ENCODE measurements around the gene TACC2. TPM values are rescaled to one million over a fixed set of nuclear protein-coding genes. Genes with fewer than 3 reads are reported as not detected.
A peak's percentile ranks its signal among the peaks of the same experiment; 100 is the strongest.

TACC2 gene
- total RNA-seq, 4 donors from 2014 or later = 95.9 to 122 (median 114) TPM

GRCh38 chr10:122277526-122278136 is 288.7 kb downstream of the TACC2 start:
- intact Hi-C loops (cut with DNase I) = no loop called here
- no peak for TF ChIP-seq POLR2A (IDR thresholded peaks at IDR 0.05)
- TF ChIP-seq CTCF (IDR thresholded peaks at IDR 0.05) = no peak
- Histone ChIP-seq H3K36me3 (no peaks in the 10 kb centered on the region), H3K27me3 (no peaks in the 10 kb centered on the region), H3K9me3 (no peaks in the 10 kb centered on the region), H3K4me1 (no peaks in the 10 kb centered on the region), H3K27ac (no peak overlapping the region), H3K4me3 (replicated peaks in 1 of 3) (no peak overlapping the region)
- 82 to 88% methylated on average over 10 of the region's 10 CpGs for WGBS, 2 donors
- DNase-seq = no peak

DNA sequence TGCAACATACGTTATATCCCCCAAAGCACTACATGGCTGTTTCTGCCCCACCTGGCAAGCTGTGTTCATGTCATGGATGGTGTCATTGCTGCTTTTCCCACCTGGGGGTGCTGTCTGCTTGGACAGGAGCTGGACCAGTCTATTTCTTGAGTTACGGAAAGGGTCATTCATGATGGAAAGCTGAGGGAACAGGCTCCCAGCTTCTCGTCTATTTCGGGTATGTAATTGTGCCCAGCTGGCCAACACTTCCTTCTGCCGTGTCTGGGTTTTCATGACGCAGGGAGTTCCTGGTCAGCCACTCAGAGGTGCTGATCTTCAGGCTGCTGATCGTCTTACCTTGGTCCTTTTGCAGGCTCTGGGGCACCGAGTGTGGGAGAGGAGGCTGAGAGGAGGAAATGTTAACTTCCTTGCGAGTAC is 290.8 kb downstream of the TACC2 start:
- no peaks in the 10 kb centered on the region for H3K4me1 ChIP-seq
- WGBS, 2 donors = 40 to 44% methylated on average over 9 of the region's 9 CpGs
- H3K27ac ChIP-seq = no peak overlapping the region
- H3K27me3 ChIP-seq = no peaks in the 10 kb centered on the region
- intact Hi-C loops (cut with DNase I) = no loop called here
- H3K36me3 ChIP-seq = no peaks in the 10 kb centered on the region
- peak; percentile 14 to 37 for DNase-seq
- H3K4me3 ChIP-seq (replicated peaks in 1 of 3) = no peak overlapping the region
- no peaks in the 10 kb centered on the region for H3K9me3 ChIP-seq
- no peak for TF ChIP-seq POLR2A (IDR thresholded peaks at IDR 0.05)
- peak in 4 of 6 experiments; percentile 20 to 38 (median 33) for TF ChIP-seq CTCF (IDR thresholded peaks at IDR 0.05)

GRCh38 chr10:122280156-122280555 is 291.2 kb downstream of the TACC2 start:
- no peak for TF ChIP-seq CTCF (IDR thresholded peaks at IDR 0.05)
- no peak for TF ChIP-seq POLR2A (IDR thresholded peaks at IDR 0.05)
- H3K27me3 ChIP-seq = no peaks in the 10 kb centered on the region
- no peak overlapping the region for H3K27ac ChIP-seq
- intact Hi-C loops (cut with DNase I) = no loop called here
- no peak overlapping the region for H3K4me3 ChIP-seq (replicated peaks in 1 of 3)
- no peaks in the 10 kb centered on the region for H3K9me3 ChIP-seq
- H3K4me1 ChIP-seq = no peaks in the 10 kb centered on the region
- H3K36me3 ChIP-seq = no peaks in the 10 kb centered on the region
- 78 to 82% methylated on average over 7 of the region's 7 CpGs for whole genome bisulfite sequencing, 2 donors
- no peak for DNase-seq

GRCh38 chr10:122281018-122281626 is 292.2 kb downstream of the TACC2 start:
- Histone ChIP-seq H3K9me3 (no peaks in the 10 kb centered on the region), H3K36me3 (no peaks in the 10 kb centered on the region), H3K27me3 (no peaks in the 10 kb centered on the region), H3K4me3 (replicated peaks in 1 of 3) (no peak overlapping the region), H3K27ac (no peak overlapping the region), H3K4me1 (no peaks in the 10 kb centered on the region)
- intact Hi-C loops (cut with DNase I) = no loop called here
- no peak for DNase-seq
- TF ChIP-seq CTCF (IDR thresholded peaks at IDR 0.05) (no peak), POLR2A (IDR thresholded peaks at IDR 0.05) (no peak)
- WGBS, 2 donors = 89 to 94% methylated on average over 7 of the region's 7 CpGs

GRCh38 chr10:122281751-122282150 is 292.8 kb downstream of the TACC2 start:
- Histone ChIP-seq H3K36me3 (no peaks in the 10 kb centered on the region), H3K9me3 (no peaks in the 10 kb centered on the region), H3K4me1 (no peaks in the 10 kb centered on the region), H3K27ac (no peak overlapping the region), H3K4me3 (replicated peaks in 1 of 3) (no peak overlapping the region), H3K27me3 (no peaks in the 10 kb centered on the region)
- no peak for DNase-seq
- 88 to 93% methylated on average over 8 of the region's 8 CpGs for WGBS, 2 donors
- intact Hi-C loops (cut with DNase I) = no loop called here
- no peak for TF ChIP-seq CTCF (IDR thresholded peaks at IDR 0.05)
- no peak for TF ChIP-seq POLR2A (IDR thresholded peaks at IDR 0.05)

All from thyroid gland (tissue), 4 donors.